Gastroesophageal sphincter (tissue), 4 donors: Measurements from ENCODE around the gene ZNF664. TPM values are rescaled to one million over a fixed set of nuclear protein-coding genes. Genes with fewer than 3 reads are reported as not detected.

Source experiments
- ATAC-seq: fragments of 150-250 bp; one replicate; pipeline ENCODE4 v1.9.1; 2016; ENCODE audit warnings: mild to moderate bottlenecking, moderate library complexity
- H3K27ac ChIP-seq, 4 donors: fragments of 200-600 bp; sonication (generic) in 3 of 4; 1 replicate in 3 of 4; 2 replicates in 1 of 4; pipeline ENCODE4 v1.5.1; 2016 to 2019
- H3K27me3 ChIP-seq: fragments of 200-600 bp; sonication (generic); one replicate; pipeline ENCODE4 v1.5.1; 2019
- H3K36me3 ChIP-seq, 2 donors: fragments of 200-600 bp; sonication (generic); one replicate each; pipeline ENCODE4 v1.5.1; 2019; ENCODE audit warnings: control low read depth in 1 of 2
- H3K4me1 ChIP-seq, 3 donors: fragments of 200-600 bp; sonication (generic); 1 replicate in 2 of 3; 2 replicates in 1 of 3; pipeline ENCODE4 v1.5.1; 2016 to 2019; ENCODE audit warnings: control low read depth in 2 of 3
- H3K4me3 ChIP-seq, 2 donors: fragments of 200-600 bp; sonication (generic); one replicate each; pipeline ENCODE4 v1.5.1; 2019; ENCODE audit warnings: mild to moderate bottlenecking in 1 of 2, moderate library complexity in 1 of 2
- H3K9me3 ChIP-seq, 3 donors: fragments of 200-600 bp; sonication (generic); one replicate each; pipeline ENCODE4 v1.5.1; 2017 to 2019; ENCODE audit warnings: control low read depth in 2 of 3
- CTCF ChIP-seq, 4 experiments: fragments of 200-600 bp in 2 of 4; fragments of 450-650 bp in 2 of 4; sonication (generic) in 1 of 4; IDR thresholded peaks; one replicate each; pipeline ENCODE4 v1.5.1; 2017 to 2019; ENCODE audit warnings: antibody characterized with exemption in 4 of 4, mild to moderate bottlenecking in 2 of 4, moderate library complexity in 2 of 4
- EP300 ChIP-seq: sonication (generic); formaldehyde crosslinking; IDR thresholded peaks from one replicate; pipeline ENCODE4 v1.6.1; 2017; ENCODE audit warnings: antibody characterized with exemption, mild to moderate bottlenecking
- POLR2A ChIP-seq, 2 donors: fragments of 450-650 bp; IDR thresholded peaks; one replicate each; pipeline ENCODE4 v1.6.1; 2017; ENCODE audit warnings: antibody characterized with exemption in 2 of 2, mild to moderate bottlenecking in 2 of 2, moderate library complexity in 1 of 2
- POLR2AphosphoS5 ChIP-seq: sonication (generic); formaldehyde crosslinking; IDR thresholded peaks from one replicate; pipeline ENCODE4 v1.6.1; 2017; ENCODE audit warnings: antibody characterized with exemption
- WGBS, 2 donors: methylation state at CpG; one replicate each; pipeline ENCODE4 v1.1.5; 2018; ENCODE audit warnings: low coverage in 1 of 2; 5-methylcytosine and 5-hydroxymethylcytosine counted together
- total RNA-seq, 4 donors: library from RNA; depleted of rRNA; stranded (reverse); fragments of >200 nt; gene quantifications; one replicate each; pipeline ENCODE4 v1.1.0, GENCODE V29; 2016

ZNF664 gene
- total RNA-seq, 4 donors from 2014 or later: 58.7 to 95.5 (median 78.2) TPM

- TF ChIP-seq CTCF (IDR thresholded peaks at IDR 0.05): no peak
- TF ChIP-seq EP300: no peak
- no peak for TF ChIP-seq POLR2AphosphoS5
- no peak for TF ChIP-seq POLR2A (IDR thresholded peaks at IDR 0.05)
- Histone ChIP-seq H3K36me3 (peaks cover 0 to 28% of the 10 kb centered on the region in 2 donors), H3K4me1 (peaks cover 0 to 45% (median 0%) of the 10 kb centered on the region in 3 donors), H3K27me3 (no peaks in the 10 kb centered on the region), H3K4me3 (no peak overlapping the region), H3K27ac (no peak overlapping the region), H3K9me3 (no peaks in the 10 kb centered on the region)
- ATAC-seq: no peak
- WGBS, 2 donors: 82 to 92% methylated on average over 3 to 4 of the region's 11 CpGs
Observed at GRCh38 chr12:123948401-123948795, 24.6 kb upstream of the ZNF664 start.

GRCh38 chr12:123948796-123949769 lies 23.9 kb upstream of the ZNF664 start:
- TF ChIP-seq CTCF (IDR thresholded peaks at IDR 0.05) (no peak), EP300 (no peak), POLR2AphosphoS5 (no peak), POLR2A (IDR thresholded peaks at IDR 0.05) (no peak)
- H3K27ac ChIP-seq: no peak overlapping the region
- ATAC-seq: no peak
- 64 to 80% methylated on average over 9 to 12 of the region's 19 CpGs for WGBS, 2 donors
- H3K4me1 ChIP-seq: peaks cover 0 to 45% (median 0%) of the 10 kb centered on the region in 3 donors
- no peaks in the 10 kb centered on the region for H3K27me3 ChIP-seq
- peaks cover 0 to 22% of the 10 kb centered on the region in 2 donors for H3K36me3 ChIP-seq
- H3K4me3 ChIP-seq: no peak overlapping the region
- H3K9me3 ChIP-seq: no peaks in the 10 kb centered on the region

GRCh38 chr12:123949770-123950165 lies 23.2 kb upstream of the ZNF664 start:
- no peak for TF ChIP-seq POLR2A (IDR thresholded peaks at IDR 0.05)
- TF ChIP-seq POLR2AphosphoS5: no peak
- no peak for TF ChIP-seq CTCF (IDR thresholded peaks at IDR 0.05)
- TF ChIP-seq EP300: no peak
- H3K4me1 ChIP-seq: peaks cover 0 to 45% (median 0%) of the 10 kb centered on the region in 3 donors
- H3K4me3 ChIP-seq: no peak overlapping the region
- no peak overlapping the region for H3K27ac ChIP-seq
- peaks cover 0 to 15% of the 10 kb centered on the region in 2 donors for H3K36me3 ChIP-seq
- no peaks in the 10 kb centered on the region for H3K27me3 ChIP-seq
- ATAC-seq: no peak
- H3K9me3 ChIP-seq: no peaks in the 10 kb centered on the region
- 87 to 91% methylated on average over 5 to 11 of the region's 15 CpGs for WGBS, 2 donors

GRCh38 chr12:123950476-123951349 lies 22.3 kb upstream of the ZNF664 start:
- TF ChIP-seq EP300: no peak
- TF ChIP-seq POLR2A (IDR thresholded peaks at IDR 0.05): no peak
- no peak for TF ChIP-seq POLR2AphosphoS5
- TF ChIP-seq CTCF (IDR thresholded peaks at IDR 0.05): no peak
- Histone ChIP-seq H3K27ac (no peak overlapping the region), H3K9me3 (no peaks in the 10 kb centered on the region), H3K4me1 (peaks cover 0 to 45% (median 0%) of the 10 kb centered on the region in 3 donors), H3K36me3 (peaks cover 0 to 5% of the 10 kb centered on the region in 2 donors), H3K4me3 (no peak overlapping the region), H3K27me3 (no peaks in the 10 kb centered on the region)
- WGBS, 2 donors: 88 to 94% methylated on average over 8 to 10 of the region's 15 CpGs
- no peak for ATAC-seq
